HG02798 (cell line): ENCODE measurements around the gene SPON2.

Source experiments
- ATAC-seq: cut with Tn5 transposase; IDR thresholded peaks from one replicate; pipeline ENCODE4 v1.9.1; 2021; ENCODE audit warnings: mild to moderate bottlenecking; ENCODE audit not compliant: unreplicated experiment, poor library complexity

The SPON2 gene

DNA sequence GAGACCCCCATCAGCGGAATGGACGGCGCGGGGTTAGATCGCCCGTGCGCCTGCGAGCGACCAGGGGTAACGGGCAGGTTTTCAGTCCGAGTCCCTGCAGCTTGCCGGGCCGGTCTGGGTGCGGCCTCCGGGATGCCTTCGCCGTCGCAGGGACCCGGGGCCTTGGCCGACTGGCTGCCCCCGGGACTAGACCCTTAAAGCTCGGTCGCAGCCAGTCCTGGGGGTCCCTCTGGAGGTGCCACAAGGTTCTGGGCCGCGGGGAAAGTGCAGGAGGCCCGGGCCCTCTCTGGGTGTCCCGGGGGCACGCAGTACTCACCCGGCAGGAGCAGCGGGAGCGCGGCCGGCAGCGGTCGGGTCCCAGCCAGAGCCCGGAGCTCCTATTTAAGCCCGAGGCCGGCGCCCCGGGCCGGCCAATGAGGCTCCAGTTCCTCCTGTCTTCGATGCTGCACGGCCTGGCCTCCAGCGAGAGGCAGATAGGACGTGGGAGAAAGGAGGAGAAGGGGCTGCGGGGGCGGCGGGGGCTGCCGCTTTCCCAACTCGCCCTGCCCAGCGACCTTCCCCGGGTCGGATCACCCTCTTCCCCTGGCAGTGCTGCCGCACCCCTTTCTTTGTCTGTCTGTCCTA, at the start of gene SPON2:
Gene SPON2, minus strand, starts transcription at position 356 of the 624 bp plus-strand sequence.
- ATAC-seq, result no peak

DNA sequence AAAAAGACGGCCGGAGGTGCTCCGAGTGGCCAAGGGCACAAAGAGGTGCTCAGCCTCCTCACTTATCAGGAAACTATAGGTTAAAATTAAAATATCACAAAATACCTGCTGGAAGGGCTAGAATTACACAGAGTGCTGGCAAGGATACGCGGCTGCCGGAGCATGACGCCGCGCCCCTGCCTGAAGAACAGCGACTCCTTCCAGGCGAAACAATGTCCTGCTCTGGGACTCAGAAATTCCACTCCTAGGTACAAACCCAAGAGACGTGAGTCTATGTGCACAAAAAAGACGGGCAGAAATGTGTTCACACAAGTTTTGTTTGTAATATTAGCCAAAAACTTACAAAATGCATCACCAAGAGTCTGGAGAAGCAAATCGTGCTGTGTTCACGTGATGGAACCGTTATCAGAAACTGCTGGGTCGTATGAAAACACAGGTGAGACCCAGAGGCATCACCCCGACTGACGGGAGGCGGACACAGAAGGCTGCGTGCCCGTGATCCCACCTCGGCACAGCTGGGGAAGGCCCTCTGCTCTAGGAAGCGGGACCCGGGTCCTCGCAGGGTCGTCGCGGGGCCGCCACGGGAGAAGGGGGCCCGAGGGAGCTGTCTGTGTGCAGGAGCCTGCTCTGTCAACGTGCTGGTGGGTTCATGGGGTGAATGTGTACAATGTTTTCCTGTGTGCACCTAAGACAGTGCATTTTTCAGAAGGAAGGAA, 48.9 kb upstream of the SPON2 start:
- no peak for ATAC-seq

DNA sequence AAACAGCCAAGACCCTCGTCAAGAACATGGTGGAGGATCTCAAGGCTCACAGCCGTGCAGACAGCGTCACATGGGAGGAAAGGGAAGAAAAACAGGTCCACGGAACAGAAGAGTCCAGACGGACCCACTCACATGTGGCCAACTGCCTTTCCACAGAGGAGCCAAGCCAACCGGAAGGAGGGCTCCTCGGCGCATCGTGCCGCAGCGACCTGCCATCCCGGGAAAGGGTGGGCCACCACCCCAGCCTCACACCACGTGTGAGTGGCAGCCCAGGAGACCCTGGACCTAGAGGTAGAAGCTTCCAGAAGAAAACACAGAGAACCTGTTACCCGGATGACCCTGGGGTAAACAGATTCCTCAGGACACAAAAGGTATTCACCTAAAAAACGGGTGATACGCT, 48.2 kb upstream of the SPON2 start:
- no peak for ATAC-seq

DNA sequence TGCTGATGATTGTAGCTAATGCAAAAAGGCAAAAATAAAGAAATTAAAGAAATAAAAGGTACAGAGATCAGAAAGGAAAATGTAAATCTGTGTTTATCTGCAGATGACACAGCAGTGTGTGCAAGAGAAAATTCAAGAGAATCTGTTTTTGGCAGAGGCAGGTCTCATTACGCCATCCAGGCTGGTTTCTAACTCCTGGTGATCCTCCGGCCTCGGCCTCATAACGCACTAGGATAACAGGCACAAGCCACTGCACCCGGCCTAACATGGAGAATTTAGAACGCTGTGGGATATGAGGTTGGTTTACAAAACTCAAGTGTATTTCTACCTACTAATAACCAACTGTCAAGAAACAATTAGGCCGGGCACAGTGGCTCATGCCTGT, 47.2 kb upstream of the SPON2 start:
- ATAC-seq, result no peak

DNA sequence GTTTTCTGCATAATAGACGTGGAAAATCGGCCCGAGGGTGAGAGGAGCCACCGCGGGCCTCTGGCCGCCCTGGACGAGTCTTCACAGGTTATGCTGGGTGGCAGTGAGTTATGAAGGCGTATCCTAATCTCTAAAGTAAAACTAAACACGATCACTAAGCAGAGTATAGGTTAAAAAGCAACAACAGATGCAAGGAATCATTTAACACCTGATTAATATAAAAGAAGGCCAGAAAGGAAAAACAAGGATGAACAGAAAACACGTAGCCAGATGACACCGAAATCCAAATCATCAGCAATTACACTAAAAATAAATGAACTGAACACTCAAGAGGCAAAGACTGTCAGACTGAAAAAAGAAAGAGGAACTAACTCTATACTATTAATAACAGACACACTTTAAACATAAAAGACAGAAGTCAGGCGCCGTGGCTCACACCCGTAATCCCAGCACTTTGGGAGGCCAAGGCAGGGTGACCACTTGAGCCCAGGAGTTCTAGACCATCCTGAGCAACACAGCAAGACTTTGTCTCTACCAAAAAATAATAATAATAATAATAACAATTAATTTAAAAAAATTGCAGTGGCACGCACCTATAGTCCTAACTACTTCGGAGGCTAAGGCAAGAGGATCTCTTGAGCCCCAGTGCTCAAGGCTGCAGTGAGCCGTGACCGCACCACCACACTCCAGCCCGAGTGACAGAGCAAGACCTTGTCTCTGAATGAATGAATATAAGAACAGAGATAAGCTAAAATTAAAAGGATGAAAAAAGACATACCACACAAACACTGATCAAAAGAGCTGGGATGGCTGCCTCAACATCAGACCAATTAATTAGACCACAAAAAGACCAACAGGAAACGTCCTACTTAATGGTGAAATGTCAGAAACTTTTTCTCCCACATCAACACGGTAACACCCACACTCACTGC, 46.5 kb upstream of the SPON2 start:
- ATAC-seq, result peak; percentile 55

DNA sequence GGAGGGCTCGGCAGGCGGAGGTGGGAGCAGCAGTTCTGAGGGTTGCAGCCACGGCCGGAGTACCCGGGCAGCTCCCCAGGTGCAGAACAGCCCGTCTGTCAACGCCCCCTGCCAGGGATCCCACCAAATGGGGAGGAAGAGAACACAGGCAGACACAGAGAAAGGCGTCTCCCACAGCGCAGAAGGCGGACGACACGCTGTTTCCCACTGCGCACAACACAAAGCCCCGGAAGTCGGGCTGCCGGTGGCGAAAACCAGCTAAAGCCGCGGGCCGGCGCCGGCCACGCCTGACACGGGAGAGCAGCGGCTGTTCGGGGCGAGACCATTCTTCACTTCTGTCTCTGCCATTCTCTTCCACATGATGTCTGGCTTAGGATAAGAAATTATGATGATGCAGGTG, 45.0 kb upstream of the SPON2 start:
- no peak for ATAC-seq

DNA sequence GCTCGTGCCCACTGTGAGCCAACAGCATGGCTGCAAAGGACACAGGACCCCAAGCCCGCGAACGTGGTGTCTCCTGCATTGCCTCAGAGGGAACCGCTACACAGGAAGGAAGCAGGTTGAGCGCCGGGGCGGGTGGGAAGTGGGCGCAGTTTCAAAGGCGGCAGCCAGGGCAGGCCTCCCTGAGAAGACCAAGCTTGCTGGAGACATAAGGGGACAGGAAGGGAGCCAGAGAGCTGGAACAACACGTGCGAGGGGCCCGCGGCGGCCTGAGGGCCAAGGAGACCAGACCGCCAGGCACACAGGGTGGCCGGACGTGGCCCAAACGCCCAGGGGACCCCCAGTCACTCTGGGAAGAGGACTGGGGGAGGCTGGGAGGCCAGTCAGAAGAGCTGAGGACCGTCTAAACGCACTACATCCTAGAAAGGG, 44.5 kb upstream of the SPON2 start:
- no peak for ATAC-seq

DNA sequence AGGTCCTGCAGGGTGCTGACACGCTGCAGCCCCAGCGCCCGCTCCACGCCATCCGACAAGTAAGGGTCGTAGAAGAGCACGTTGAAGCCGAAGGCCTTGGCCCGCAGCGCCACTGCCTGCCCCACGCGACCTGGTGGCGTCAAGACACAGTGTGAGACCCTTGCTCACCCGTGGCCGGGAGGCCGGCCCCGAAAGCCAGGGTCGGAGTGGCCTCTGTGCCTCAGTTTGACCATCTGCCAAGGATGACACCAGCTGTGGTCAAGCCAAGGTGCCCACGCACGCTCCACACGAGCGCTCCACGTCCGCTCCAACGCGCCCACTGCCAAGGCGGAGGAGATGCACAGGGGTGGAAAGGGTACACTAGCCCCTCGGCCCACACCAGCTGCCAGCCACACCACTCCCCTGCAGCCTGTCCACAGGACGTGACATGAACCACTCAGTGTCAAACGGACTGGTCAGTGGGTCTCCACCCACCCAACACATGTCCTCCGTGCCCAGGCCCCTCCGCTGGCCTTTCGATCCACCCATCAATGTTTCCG, 43.8 kb upstream of the SPON2 start:
- no peak for ATAC-seq

DNA sequence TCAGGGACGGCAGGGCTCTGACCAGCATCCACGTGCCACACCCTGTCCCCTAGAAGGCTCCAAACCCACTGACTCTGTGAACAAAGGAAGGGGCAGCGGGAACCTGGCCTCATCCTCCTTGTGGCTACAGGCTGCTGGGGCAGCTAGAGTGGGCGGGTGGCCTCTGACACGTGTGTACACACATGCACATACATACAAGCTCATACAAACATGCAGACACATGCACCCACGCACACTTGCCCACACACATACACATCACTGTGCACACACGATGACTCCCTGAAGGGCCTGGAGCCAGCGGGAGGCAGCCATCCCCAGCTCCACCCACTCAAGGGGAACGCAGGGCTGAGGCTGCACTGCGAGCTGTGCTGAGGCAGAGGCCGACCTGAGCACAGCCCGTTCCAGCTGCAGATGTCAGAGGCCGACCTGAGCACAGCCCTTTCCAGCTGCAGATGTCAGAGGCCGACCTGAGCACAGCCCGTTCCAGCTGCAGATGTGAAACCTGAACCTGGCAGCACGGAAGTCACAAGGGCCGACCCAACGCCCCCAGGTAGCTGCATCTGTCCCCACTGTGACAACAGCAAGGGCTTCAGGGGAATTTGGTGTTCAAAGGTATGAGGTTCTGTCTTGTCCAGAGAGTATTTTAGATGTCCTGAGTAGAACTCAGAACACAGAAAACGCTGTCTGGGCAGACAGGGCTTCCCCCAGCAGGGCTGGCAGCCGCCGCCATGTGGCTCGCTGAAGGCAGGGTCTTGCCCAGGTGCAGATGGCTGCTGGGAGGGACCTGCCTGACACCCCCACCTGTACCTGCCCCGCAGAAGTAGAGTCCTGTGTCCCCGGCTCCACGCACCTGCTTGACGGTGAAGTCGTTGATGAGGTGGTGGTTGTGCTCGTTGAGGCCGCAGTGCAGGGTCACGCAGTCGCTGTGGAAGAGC, 43.0 kb upstream of the SPON2 start:
- peak; percentile 75 for ATAC-seq

DNA sequence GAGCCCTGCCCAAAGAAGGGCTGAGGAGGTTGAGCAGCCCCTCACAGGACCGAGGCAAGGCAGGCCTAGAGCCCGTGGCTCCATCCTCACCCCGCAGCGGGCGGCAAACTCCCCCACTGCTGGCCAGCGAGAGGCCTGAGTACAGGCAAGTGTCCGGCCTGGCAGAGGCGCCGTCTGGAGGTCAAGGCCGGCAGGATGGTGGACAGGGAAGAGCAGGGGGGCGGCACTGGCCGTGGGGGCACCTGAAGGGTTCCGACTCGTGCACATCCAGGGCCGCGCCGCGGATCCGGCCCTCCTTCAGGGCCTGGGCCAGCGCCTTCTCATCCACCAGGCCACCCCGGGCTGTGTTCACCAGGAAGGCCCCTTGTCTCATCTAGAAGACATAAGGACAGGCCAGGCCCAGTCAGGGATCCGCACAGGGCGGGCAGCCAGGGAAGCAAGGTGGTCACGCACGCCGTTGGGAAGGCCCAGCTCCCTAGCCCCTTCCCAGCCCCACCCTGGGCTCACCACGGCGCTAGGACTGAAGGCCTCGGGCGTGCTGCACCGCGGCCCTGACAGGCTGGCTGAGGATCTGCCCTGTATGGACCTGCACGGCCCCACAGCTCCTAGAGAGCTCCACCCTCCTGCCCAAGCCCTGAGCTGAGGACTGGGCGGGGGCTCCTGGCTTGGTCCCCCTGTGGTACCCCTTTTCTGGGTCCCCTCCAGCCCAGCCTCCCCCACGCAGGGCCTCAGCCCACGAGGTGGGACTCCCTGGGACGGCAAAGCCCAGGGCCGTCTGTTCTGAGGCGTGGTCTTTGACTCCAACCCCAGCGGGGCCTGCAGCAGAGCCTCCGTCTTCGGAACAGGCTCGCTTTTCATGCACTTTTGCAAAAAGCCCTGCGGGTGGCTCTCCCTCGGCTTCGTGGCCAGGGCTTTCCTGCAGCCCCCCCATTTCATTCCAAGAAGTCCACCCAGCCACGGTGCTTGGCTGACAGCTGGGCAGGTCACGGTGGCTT, 42.0 kb upstream of the SPON2 start:
- ATAC-seq, result no peak

DNA sequence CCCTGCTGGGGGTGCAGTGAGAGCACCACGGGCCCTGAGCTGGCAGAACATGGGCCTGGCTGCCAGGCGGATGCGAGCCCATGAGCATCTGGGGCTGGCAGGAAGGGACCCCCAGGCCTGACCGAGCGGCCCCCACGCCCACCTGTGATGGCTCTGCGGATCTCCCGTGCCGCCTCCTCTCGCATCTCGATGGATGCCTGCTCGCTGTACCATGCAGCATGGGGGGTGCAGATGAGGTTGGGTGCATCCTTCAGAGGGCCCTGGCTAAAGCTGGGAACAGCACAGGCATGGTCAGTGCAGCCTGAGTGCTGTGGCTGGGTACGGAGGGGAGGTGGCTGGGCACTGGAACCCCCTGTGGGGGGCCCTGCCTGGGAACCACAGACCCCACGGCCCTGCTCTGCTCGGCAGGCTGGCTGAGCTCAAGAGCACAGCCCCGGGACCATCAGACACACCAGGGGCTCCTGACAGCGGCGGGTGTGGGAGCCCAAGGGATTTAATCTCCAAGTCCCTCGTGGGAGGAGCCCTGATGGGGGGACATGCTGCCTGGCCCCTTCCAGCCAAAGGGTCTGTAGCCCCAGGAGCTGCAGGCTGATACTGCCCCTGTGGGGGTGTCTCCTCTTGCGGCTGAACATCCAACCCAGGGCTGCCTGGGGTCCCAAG, 41.1 kb upstream of the SPON2 start:
- ATAC-seq, result no peak

DNA sequence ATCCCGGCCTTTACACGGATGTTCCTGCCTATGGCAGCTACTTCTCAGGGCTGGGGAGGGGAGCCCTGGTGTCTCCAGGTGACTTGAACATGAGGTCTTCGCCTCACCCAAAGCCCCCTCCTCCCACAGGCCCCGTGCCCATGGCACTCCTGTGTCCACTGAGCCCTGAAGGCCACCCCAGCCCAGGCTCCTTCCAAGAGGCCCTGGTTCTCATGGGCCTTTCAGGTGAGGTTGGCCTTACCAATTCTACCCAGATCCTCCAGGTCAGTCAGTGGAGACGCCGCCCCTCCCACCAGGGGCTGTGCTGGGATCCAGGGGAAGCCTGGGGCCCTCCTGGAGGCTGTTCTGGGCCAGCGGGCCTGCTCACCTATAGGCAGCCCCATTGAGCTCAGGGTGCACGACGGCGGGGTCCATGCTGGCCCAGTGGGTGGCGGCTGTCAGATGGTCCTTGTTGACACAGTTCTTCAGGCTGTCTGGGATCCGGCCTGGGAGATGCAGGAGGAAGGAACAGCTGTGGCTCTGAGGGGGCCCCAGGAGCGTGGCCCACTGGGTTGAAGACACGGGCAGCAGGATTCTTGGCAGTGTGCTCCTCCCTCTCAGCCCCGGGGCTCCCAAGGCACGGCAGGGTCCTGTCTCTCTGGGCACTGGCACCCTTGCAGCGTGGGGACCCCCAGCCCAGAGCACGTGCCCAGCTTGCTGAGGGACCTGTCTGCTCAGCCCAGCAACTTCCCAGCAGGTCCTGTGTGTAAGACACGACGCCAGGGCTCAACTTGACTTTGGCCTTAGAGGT, 40.4 kb upstream of the SPON2 start:
- no peak for ATAC-seq

DNA sequence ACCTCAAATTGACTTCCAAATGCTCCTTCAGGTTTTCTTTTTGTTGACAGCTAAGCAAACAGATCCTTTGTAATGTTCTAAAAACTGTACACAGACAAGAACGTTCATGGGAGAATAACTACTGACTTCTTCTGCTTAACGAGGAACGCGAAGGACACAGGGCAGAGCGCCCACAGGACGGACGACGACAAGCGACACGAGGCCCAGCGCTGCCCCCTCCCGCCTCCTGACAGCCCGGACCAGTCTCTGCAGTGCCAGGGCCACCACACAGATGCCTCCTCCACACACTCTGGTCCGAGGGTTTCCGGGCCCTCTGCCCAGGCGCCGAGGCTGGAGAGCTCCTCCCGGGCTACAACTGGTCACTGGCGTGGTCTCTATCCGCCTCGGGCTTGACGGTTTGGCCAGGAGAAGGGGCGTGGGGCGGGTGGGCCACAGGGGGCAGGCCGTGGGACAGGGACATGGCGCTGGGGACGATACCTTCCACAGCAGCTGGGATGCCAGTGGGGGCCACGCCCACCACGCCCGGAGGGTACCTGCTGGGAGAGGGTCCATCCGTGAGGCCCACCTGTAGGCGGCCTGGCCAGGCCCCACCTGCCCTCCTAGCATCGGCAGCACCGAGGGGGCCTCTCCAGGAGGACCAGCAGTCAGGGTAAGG, 39.6 kb upstream of the SPON2 start:
- ATAC-seq, result no peak

DNA sequence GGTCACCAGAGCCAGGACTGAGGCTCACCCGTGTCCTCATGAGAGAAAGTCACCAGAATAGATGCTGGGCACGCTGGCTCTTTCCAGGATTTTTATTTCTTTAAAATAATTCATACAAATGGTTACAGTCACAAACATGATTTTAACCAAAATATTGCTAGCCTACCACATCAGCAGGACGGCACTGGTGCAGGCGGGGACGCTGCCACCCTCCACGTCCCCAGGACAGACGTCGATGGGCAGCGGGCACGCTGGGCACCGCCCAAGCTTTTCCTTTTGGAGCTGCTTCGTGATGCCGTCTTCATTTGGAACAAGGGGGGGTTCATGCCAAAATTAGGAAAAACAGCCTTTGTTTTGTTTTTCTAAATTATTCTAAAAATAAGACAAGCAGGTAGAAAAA, 39.0 kb upstream of the SPON2 start:
- ATAC-seq, result no peak

DNA sequence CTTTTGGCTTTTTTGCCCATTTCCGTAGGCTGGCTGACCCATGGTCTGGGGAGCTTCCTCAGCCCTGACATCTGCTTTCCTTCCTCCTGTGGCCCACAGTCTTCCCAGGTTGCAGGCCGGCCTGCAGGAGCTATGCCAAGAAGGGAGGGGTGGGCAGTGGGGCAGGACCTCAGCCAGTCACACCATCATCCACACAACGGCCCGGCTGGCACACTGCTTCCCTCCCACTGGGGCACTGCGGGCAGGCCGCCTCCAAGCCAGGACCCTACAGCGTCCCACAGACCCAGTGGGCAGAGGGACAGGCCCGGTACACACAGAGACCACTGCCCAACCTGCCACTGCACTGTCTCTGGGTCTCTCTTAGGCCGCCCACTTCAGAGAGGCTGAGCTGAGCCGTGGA, 38.6 kb upstream of the SPON2 start:
- no peak for ATAC-seq

DNA sequence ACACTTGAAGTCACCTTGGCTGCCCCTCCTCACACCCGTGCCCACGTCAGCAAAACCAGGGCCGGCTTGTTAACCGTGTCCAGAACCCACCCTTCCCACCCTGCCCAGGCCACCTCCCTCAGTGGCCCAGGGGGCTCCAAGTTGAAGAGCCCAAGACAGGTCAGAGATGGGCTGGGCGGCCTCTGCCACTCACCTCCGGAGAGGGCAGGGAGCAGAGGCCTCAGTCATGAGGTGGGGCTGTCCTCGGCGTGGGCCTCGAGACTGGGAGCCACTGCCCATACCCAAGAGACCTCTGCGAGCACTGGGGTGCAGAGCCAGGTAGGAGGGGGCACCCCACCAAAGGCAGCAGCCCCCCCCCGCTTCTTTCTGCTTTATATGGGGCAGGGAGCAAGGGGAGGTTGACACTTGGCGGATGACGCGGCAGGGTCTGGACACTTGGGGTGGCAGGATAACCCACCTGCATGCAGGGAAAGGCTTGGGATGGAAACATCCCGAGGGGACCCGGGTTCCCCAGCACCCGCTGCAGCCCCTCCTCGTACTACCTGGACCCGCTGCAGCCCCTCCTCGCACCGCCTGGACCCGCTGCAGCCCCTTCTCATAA, 38.0 kb upstream of the SPON2 start:
- no peak for ATAC-seq
